Thymus (tissue), 11 donors: ENCODE measurements around the gene KIF26A. TPM values are rescaled to one million over a fixed set of nuclear protein-coding genes. Genes with fewer than 3 reads are reported as not detected.

Experiments used
- DNase-seq, 9 donors: peaks; one replicate each; pipeline ENCODE4 v3.0.0-alpha.2; 2013; ENCODE audit warnings: low spot score in 9 of 9, low read depth in 6 of 9, missing footprints in 1 of 9
- H3K27ac ChIP-seq, 2 donors: one replicate each; pipeline ENCODE4 v1.5.1; 2013; ENCODE audit warnings: control low read depth in 1 of 2, low read depth in 1 of 2, low read length in 1 of 2, mild to moderate bottlenecking in 1 of 2, moderate library complexity in 1 of 2
- H3K27me3 ChIP-seq, 2 donors: one replicate each; pipeline ENCODE4 v1.5.1; 2013; ENCODE audit warnings: low read length in 1 of 2; ENCODE audit not compliant: control insufficient read depth in 2 of 2, insufficient read depth in 1 of 2
- H3K36me3 ChIP-seq, 2 donors: one replicate each; pipeline ENCODE4 v1.5.1; 2013; ENCODE audit warnings: low read length in 1 of 2, mild to moderate bottlenecking in 1 of 2, moderate library complexity in 1 of 2; ENCODE audit not compliant: control insufficient read depth in 2 of 2, insufficient read depth in 2 of 2
- H3K4me1 ChIP-seq, 2 donors: one replicate each; pipeline ENCODE4 v1.5.1; 2013; ENCODE audit warnings: low read length in 2 of 2; ENCODE audit not compliant: control insufficient read depth in 2 of 2, insufficient read depth in 2 of 2
- H3K4me3 ChIP-seq, 2 donors: one replicate each; pipeline ENCODE4 v1.5.1; 2013; ENCODE audit warnings: low read length in 2 of 2, control low read depth in 1 of 2, mild to moderate bottlenecking in 1 of 2
- H3K9me3 ChIP-seq, 2 donors: one replicate each; pipeline ENCODE4 v1.5.1; 2013; ENCODE audit warnings: low read length in 1 of 2, mild to moderate bottlenecking in 1 of 2; ENCODE audit not compliant: control insufficient read depth in 2 of 2, insufficient read depth in 1 of 2
- WGBS: extraction: QIAGEN DNeasy Blood & Tissue Kit; methylation state at CpG from one replicate; pipeline ENCODE4 v1.1.7; 2013; 5-methylcytosine and 5-hydroxymethylcytosine counted together
- polyA plus RNA-seq: library from polyadenylated mRNA; stranded (reverse); fragments of 200-250 nt; gene quantifications from one replicate; pipeline ENCODE4 v1.2.3, GENCODE V29; 2013
- total RNA-seq: library from RNA; stranded (reverse); fragments of 120-200 nt; gene quantifications from one replicate; pipeline ENCODE4 v1.2.4, GENCODE V29; 2013
- donor health status: healthy.

The KIF26A gene
- total and polyA plus RNA-seq, 2 donors, result 1.7 TPM

GRCh38 chr14:104094709-104095425 is 43.5 kb upstream of the KIF26A start:
- H3K27me3 ChIP-seq, result no peaks in the 10 kb centered on the region
- peak in 7 of 9 donors; percentile 10 to 52 (median 22) for DNase-seq
- no peak overlapping the region for H3K27ac ChIP-seq
- WGBS, result 52% methylated on average over 35 of the region's 35 CpGs
- H3K36me3 ChIP-seq, result no peaks in the 10 kb centered on the region
- H3K9me3 ChIP-seq, result no peaks in the 10 kb centered on the region
- no peak overlapping the region for H3K4me3 ChIP-seq
- H3K4me1 ChIP-seq, result no peaks in the 10 kb centered on the region

DNA sequence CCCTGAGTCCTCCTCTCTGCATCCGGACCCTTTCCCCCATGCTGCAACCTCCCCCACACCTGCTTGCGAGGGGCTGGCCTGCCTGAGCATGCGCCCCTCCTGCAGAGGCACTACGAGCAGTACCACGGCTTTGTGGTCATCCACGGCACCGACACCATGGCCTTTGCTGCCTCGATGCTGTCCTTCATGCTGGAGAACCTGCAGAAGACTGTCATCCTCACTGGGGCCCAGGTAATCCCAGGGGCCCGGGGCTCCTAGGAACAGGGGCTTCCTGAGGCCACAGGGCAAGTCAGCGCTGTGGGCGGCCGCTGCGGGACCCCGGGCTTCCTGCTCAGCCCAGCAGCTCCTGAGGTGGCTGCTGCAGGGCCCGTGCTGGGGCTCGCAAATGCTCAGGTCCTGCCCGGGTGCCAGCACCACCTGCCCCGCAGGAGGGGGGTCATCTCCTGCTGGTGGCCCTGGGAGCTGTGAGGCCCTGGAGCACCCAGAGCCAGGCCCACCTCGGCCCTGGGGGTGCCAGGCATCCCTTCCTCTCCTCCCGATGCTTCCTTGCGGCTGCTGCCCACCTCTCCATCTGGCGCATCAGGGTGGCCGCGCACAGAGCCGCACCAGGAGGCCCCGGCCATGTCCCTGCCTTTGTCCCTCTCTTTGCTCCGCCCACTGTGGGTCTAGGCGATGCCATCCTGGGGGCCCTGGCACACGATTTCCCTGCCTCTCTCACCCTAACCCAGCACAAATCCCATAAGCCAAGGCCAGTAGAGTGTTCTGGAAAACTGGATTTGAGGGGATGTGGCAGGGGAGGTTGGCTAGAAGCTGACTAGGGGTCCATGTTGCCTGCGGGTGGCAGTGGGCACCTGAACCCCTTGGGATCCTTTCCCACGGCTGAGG is 42.7 kb upstream of the KIF26A start:
- DNase-seq, result no peak
- Histone ChIP-seq H3K9me3 (no peaks in the 10 kb centered on the region), H3K27ac (no peak overlapping the region), H3K36me3 (no peaks in the 10 kb centered on the region), H3K4me1 (no peaks in the 10 kb centered on the region), H3K4me3 (no peak overlapping the region), H3K27me3 (no peaks in the 10 kb centered on the region)
- WGBS, result 91% methylated on average over 31 of the region's 31 CpGs

GRCh38 chr14:104096318-104096717 is 42.1 kb upstream of the KIF26A start:
- no peaks in the 10 kb centered on the region for H3K9me3 ChIP-seq
- H3K27ac ChIP-seq, result no peak overlapping the region
- H3K36me3 ChIP-seq, result no peaks in the 10 kb centered on the region
- no peak overlapping the region for H3K4me3 ChIP-seq
- DNase-seq, result no peak
- 93% methylated on average over 14 of the region's 14 CpGs for WGBS
- H3K4me1 ChIP-seq, result no peaks in the 10 kb centered on the region
- H3K27me3 ChIP-seq, result no peaks in the 10 kb centered on the region

- no peak for DNase-seq
- Histone ChIP-seq H3K27ac (no peak overlapping the region), H3K36me3 (no peaks in the 10 kb centered on the region), H3K27me3 (no peaks in the 10 kb centered on the region), H3K4me3 (no peak overlapping the region), H3K9me3 (no peaks in the 10 kb centered on the region), H3K4me1 (no peaks in the 10 kb centered on the region)
- 82% methylated on average over 25 of the region's 25 CpGs for WGBS
Observed at GRCh38 chr14:104096751-104097700, 41.4 kb upstream of the KIF26A start.

- 90% methylated on average over 25 of the region's 25 CpGs for WGBS
Observed at GRCh38 chr14:104098272-104099095, 39.9 kb upstream of the KIF26A start.

DNA sequence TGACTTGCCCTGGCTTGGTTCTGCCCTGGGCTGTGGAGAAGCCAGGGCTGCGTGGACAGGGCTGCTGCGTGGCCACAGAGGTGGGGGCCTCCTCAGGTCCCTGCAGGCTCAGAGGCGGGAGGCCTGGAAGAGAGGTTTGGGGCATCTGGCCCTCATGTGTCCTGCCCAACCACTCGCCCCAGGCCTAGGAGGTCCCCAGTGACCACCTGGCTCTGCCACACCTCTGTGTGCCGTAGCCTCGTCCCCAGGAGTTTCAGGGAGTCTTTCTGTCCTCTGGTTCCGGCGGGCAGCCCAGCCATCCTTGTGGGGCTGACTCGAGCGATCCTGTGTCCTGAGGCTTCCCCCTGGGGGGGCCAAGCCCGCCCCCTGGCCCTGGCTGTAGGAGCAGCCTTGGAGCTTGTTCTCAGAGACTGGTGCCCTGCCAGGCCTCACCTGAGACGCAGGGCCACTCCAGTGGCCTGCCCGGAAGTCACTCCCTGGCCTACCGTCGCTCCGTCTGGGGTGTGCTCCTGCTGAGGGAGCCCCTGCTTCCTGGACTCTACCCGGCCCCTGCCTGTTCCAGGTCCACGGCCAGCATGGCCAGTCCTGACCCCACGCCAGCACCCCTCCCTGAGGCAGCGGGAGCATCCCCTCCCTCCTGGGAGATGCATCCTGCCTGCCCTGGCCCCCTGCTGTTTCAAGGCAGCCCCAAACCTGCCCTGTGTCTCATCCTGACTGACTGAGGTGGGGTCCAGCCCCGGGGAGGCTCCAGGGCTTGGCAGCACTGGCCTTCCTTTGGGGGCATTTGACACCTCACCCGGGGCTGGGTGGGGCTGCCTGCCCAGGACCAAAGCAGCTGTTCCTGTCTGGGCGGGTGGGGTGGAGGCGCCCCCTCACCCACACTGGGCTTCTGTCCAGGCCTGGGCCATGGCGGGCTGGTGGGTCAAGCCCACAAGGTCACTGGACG is 39.0 kb upstream of the KIF26A start:
- H3K27ac ChIP-seq, result no peak overlapping the region
- no peaks in the 10 kb centered on the region for H3K4me1 ChIP-seq
- no peaks in the 10 kb centered on the region for H3K9me3 ChIP-seq
- no peaks in the 10 kb centered on the region for H3K36me3 ChIP-seq
- no peaks in the 10 kb centered on the region for H3K27me3 ChIP-seq
- 90% methylated on average over 26 of the region's 26 CpGs for WGBS
- no peak for DNase-seq
- no peak overlapping the region for H3K4me3 ChIP-seq

More at GRCh38 chr14:104098272-104099095, 39.9 kb upstream of the KIF26A start:
- Histone ChIP-seq H3K36me3 (no peaks in the 10 kb centered on the region), H3K27me3 (no peaks in the 10 kb centered on the region), H3K27ac (no peak overlapping the region), H3K4me3 (no peak overlapping the region), H3K9me3 (no peaks in the 10 kb centered on the region), H3K4me1 (no peaks in the 10 kb centered on the region)
- no peak for DNase-seq

GRCh38 chr14:104100171-104101085 is 38.0 kb upstream of the KIF26A start:
- Histone ChIP-seq H3K27ac (no peak overlapping the region), H3K36me3 (no peaks in the 10 kb centered on the region), H3K9me3 (no peaks in the 10 kb centered on the region), H3K4me3 (no peak overlapping the region), H3K27me3 (no peaks in the 10 kb centered on the region), H3K4me1 (no peaks in the 10 kb centered on the region)
- DNase-seq, result no peak
- WGBS, result 90% methylated on average over 23 of the region's 23 CpGs
